Stimulated activated CD4-positive, alpha-beta T cell treated with anti-CD3 and anti-CD28 coated beads, Interleukin-4, amount 100 ng/mL, for 48 hours (primary cell): Measurements from ENCODE around the gene SEL1L2.

Experiments used
- DNase-seq, 2 donors: peaks; one replicate each; pipeline ENCODE4 v3.0.0-alpha.2; 2020; ENCODE audit warnings: low read depth in 2 of 2

Gene SEL1L2

GRCh38 chr20:13930281-13930680 lies 60.1 kb downstream of the SEL1L2 start:
- DNase-seq: no peak

- DNase-seq: no peak
Observed at GRCh38 chr20:13929836-13930235, 60.6 kb downstream of the SEL1L2 start.

- no peak for DNase-seq
Observed at GRCh38 chr20:13928901-13929300, 61.5 kb downstream of the SEL1L2 start.

GRCh38 chr20:13927171-13927570 lies 63.2 kb downstream of the SEL1L2 start:
- no peak for DNase-seq

GRCh38 chr20:13922241-13922640 lies 68.2 kb downstream of the SEL1L2 start:
- no peak for DNase-seq

DNA sequence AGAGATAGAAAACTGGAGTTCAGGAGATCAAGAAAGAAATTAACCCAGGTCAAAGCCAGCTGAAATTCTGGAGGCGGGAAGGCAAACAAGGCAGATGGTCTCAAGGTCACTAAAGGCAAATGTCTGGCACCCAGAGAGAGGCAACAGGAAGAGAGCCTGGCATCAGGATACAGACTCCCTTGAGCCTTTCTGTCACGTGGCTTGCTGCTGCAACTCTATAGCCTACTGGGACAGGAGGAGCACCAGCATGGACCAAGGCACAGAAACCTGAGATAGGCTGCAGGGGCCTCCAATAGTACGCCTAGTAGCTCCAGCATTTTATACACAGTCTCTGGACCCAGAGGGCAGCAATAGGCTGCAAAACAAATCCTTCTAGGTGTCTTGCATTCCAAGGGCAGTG lies 75.1 kb downstream of the SEL1L2 start:
- DNase-seq: no peak

GRCh38 chr20:13913572-13913971 lies 76.8 kb downstream of the SEL1L2 start:
- no peak for DNase-seq

GRCh38 chr20:13913131-13913530 lies 77.3 kb downstream of the SEL1L2 start:
- no peak for DNase-seq

DNA sequence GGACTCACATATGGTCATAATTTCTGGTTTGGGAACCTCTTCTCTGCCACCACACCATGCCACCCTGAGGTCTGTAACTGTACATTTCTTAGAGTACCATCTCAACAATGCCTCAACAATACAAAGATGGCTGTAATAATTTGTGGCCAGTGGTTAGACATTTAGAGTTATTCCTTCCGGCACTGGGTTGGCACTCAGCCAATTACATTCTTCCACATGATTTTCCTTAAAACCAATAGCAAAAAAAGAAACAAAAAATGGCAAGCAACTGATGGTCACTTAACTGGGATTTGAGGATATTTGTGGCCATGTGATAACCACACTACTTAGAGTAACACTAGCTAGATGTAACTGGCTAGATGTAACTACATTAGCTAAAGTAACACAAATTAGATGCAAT lies 79.9 kb downstream of the SEL1L2 start:
- DNase-seq: no peak

DNA sequence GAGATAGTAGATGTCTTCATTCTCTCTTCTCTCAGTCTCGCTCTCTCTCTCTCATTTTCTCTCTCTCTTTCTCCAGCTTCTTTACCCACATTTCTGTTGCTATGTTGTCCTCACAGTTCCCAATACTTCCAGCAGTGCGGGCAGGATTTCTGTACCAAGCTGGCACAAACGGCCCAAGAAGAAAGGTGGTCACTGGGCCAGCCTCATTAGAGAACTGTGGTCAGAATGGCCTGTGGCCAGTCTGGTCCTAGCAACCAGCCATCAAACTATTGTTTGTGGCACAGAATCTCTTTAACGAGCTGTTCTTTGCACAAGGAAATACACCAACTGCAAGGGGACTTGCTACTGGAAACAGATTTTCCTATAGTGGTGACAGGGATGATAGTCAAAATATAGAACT lies 81.3 kb downstream of the SEL1L2 start:
- no peak for DNase-seq

- no peak for DNase-seq
Observed at GRCh38 chr20:13904766-13905165, 85.6 kb downstream of the SEL1L2 start.

GRCh38 chr20:13900496-13900895 lies 89.9 kb downstream of the SEL1L2 start:
- no peak for DNase-seq

- no peak for DNase-seq
Observed at GRCh38 chr20:13898012-13898612, 92.3 kb downstream of the SEL1L2 start.

- DNase-seq: no peak
Observed at GRCh38 chr20:13891575-13891974, 98.8 kb downstream of the SEL1L2 start.

GRCh38 chr20:13884803-13885202 lies 105.6 kb downstream of the SEL1L2 start:
- no peak for DNase-seq

GRCh38 chr20:13883425-13883824 lies 107.0 kb downstream of the SEL1L2 start:
- no peak for DNase-seq

DNA sequence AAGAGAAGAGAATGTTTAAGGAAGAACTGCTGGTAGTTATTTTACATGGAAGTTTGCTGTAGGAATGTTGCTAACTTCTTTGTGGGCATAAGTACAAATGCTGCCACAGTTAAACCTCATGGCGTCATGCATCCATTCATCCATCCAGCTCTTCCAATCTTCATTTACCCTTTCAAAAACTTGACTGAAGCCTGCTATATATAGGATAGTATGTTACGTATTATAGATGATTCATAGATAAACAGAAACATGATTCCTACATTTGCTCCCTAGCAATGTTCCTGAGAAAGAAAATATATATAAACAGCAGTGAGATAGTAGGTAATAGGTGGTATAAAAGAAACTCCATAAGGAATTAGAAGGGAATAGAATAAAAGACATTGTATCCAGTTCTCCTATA lies 111.8 kb downstream of the SEL1L2 start:
- no peak for DNase-seq

- no peak for DNase-seq
Observed at GRCh38 chr20:13877793-13878192, 112.6 kb downstream of the SEL1L2 start.

GRCh38 chr20:13875265-13875811 lies 115.1 kb downstream of the SEL1L2 start:
- DNase-seq: no peak

GRCh38 chr20:13874394-13875157 lies 115.8 kb downstream of the SEL1L2 start:
- no peak for DNase-seq

- DNase-seq: no peak
Observed at GRCh38 chr20:13873831-13874230, 116.6 kb downstream of the SEL1L2 start.

DNA sequence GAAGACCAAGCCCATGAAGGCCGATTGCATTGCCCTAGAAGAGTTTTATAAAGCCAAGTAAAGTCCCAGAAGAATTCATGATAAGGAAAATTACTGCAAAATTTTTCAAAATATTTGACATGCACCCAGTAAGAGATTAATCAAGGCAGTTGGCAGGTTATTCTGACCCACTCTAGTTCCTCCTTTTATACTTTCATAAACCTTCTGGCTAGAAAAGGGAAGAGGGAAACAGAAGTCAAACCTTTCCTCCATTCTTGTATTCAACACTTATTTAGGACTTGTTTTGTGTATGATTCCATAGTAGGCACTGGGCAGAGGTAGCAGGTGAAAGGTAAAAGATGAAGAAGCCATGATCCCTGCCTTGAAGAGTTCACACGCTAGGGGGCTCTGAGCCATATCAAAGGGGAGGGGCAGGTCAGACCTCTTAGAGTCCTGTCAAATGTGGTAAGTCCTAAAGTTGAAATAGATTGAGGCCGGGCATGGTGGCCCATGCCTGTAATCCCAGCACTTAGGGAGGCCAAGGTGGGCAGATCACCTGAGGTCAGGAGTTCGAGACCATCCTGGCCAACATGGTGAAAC lies 120.2 kb downstream of the SEL1L2 start:
- DNase-seq: no peak

DNA sequence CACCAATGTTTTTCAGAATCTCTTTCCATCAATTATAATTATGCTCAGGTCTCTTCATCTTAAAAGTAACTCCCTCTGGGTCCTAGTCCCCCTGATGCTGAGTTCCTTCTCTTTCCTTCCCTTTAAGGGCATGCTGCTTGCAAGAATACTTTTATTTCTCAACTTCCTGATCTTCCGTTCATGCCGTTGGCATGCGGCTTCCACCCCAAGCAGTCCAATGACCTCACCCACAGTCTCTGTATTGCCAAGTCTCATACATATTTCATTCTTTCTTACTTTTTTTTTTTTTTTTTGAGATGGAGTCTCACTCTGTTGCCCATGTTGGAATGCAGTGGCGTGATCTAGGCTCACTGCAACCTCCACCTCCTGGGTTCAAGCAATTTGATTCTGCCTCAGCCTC lies 122.1 kb downstream of the SEL1L2 start:
- DNase-seq: no peak
